Measurements from ENCODE around the gene DYNLL2. TPM values are rescaled to one million over a fixed set of nuclear protein-coding genes. Genes with fewer than 3 reads are reported as not detected.

DYNLL2 gene
- total RNA-seq, 4 donors from 2014 or later, result 12.3 to 26.2 (median 22.7) TPM

DNA sequence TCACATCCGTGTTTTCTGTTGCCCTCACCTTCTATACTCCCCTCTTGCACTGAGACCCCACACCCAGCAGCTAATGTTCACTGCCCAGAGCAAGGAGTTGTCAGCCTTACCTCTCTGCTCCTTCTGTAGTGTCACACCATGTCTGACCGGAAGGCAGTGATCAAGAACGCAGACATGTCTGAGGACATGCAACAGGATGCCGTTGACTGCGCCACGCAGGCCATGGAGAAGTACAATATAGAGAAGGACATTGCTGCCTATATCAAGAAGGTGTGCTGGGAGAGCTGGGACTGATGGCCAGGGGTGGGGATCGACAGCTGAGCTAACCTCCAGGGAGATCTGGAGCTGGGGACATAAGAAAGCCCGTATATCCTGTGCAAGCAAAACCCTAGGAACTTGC lies 3.7 kb downstream of the DYNLL2 start:
- intact Hi-C loops (cut with DNase I; ENCODE audit: low total_unique reads), result loop anchor here (10.0 kb wide), 1 partner anchor 232 kb away; the partner anchor contains the start of gene MRPS23
- Histone ChIP-seq H3K36me3 (peaks cover 0 to 26% (median 9%) of the 10 kb centered on the region in 4 donors), H3K4me3 (no peak overlapping the region), H3K27ac (no peak overlapping the region), H3K27me3 (no peaks in the 10 kb centered on the region), H3K4me1 (peaks cover 25 to 42% (median 28%) of the 10 kb centered on the region in 4 donors), H3K9me3 (no peaks in the 10 kb centered on the region)
- no peak for TF ChIP-seq POLR2A (IDR thresholded peaks at IDR 0.05)
- TF ChIP-seq POLR2AphosphoS5 (IDR thresholded peaks at IDR 0.05), result no peak
- DNase-seq, result no peak
- in situ Hi-C loops (cut with MboI; ENCODE audit: low pct_ligation_motif_present in 1 of 4, low pct_unique_long_range_greater_than_20kb in 1 of 4, low sequenced_read_pairs in 3 of 4), result loop anchor here in 1 of 4 donors (25.0 kb wide), 2 partner anchors 100 to 225 kb away; partner anchors contain the start of genes MRPS23 and VEZF1
- 39 to 66% methylated on average over 4 to 8 of the region's 8 CpGs for WGBS, 2 donors (ENCODE audit: low coverage in 1 of 2)

DNA sequence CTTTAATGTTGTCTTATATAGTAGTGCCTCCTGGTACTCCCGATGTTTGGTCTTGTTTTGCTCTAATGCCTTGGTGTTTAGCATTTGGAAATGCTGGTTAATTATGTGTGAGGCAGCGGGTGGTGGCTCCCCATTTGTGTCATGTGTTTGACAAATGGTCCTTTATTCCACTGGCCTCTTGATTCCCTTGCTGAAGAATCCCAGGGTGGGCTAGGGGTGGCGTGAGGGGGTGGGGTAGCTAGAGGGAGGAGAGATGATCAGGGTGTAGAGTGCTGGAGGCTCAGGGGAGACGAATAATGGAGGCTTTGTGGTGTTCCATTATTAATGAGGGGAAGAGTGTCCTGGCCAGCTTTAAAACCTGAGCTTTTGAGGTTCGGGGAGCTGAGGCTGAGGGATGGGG lies 5.4 kb downstream of the DYNLL2 start:
- H3K36me3 ChIP-seq, result peaks cover 0 to 35% (median 13%) of the 10 kb centered on the region in 4 donors
- in situ Hi-C loops (cut with MboI; ENCODE audit: low pct_ligation_motif_present in 1 of 4, low pct_unique_long_range_greater_than_20kb in 1 of 4, low sequenced_read_pairs in 3 of 4) (loop anchor here in 1 of 4 donors (25.0 kb wide), 2 partner anchors 101 to 226 kb away; partner anchors contain the start of genes MRPS23 and VEZF1), intact Hi-C loops (cut with DNase I; ENCODE audit: low total_unique reads) (loop anchor here (10.0 kb wide), 1 partner anchor 234 kb away; the partner anchor contains the start of gene MRPS23)
- peaks cover 22 to 38% (median 26%) of the 10 kb centered on the region in 4 donors for H3K4me1 ChIP-seq
- TF ChIP-seq, protein P1, sequence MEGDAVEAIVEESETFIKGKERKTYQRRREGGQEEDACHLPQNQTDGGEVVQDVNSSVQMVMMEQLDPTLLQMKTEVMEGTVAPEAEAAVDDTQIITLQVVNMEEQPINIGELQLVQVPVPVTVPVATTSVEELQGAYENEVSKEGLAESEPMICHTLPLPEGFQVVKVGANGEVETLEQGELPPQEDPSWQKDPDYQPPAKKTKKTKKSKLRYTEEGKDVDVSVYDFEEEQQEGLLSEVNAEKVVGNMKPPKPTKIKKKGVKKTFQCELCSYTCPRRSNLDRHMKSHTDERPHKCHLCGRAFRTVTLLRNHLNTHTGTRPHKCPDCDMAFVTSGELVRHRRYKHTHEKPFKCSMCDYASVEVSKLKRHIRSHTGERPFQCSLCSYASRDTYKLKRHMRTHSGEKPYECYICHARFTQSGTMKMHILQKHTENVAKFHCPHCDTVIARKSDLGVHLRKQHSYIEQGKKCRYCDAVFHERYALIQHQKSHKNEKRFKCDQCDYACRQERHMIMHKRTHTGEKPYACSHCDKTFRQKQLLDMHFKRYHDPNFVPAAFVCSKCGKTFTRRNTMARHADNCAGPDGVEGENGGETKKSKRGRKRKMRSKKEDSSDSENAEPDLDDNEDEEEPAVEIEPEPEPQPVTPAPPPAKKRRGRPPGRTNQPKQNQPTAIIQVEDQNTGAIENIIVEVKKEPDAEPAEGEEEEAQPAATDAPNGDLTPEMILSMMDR (IDR thresholded peaks at IDR 0.05), result no peak
- TF ChIP-seq EP300 (IDR thresholded peaks at IDR 0.05; ENCODE audit: low read depth), result no peak
- no peak for TF ChIP-seq POLR2A (IDR thresholded peaks at IDR 0.05)
- TF ChIP-seq POLR2AphosphoS5 (IDR thresholded peaks at IDR 0.05), result no peak
- no peak overlapping the region for H3K4me3 ChIP-seq
- DNase-seq, result no peak
- no peaks in the 10 kb centered on the region for H3K27me3 ChIP-seq
- H3K27ac ChIP-seq, result no peak overlapping the region
- 74% methylated on average over 5 of the region's 5 CpGs; no CpG with 5 or more reads in 1 of the 2 donors for WGBS, 2 donors (ENCODE audit: low coverage in 1 of 2)
- no peaks in the 10 kb centered on the region for H3K9me3 ChIP-seq

DNA sequence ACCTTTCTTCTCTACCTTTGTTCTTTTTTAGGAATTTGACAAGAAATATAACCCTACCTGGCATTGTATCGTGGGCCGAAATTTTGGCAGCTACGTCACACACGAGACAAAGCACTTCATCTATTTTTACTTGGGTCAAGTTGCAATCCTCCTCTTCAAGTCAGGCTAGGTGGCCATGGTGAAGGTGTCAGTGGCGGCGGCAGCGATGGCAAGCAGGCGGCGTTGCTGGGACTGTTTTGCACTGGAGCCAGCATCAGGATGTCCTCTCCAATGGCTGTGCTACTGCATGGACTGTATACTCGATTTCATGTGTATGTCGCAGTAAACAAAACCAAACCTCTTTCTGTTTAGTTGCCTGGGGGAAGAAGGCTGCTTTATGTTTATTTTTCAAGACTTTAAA lies 5.9 kb downstream of the DYNLL2 start:
- Histone ChIP-seq H3K27ac (no peak overlapping the region), H3K27me3 (no peaks in the 10 kb centered on the region), H3K36me3 (peaks cover 0 to 35% (median 13%) of the 10 kb centered on the region in 4 donors), H3K4me3 (no peak overlapping the region), H3K4me1 (peaks cover 22 to 38% (median 26%) of the 10 kb centered on the region in 4 donors), H3K9me3 (no peaks in the 10 kb centered on the region)
- no peak for DNase-seq
- TF ChIP-seq POLR2A (IDR thresholded peaks at IDR 0.05), result no peak
- TF ChIP-seq EP300 (IDR thresholded peaks at IDR 0.05; ENCODE audit: low read depth), result no peak
- no peak for TF ChIP-seq POLR2AphosphoS5 (IDR thresholded peaks at IDR 0.05)
- TF ChIP-seq, protein P1 (IDR thresholded peaks at IDR 0.05), result no peak
- 84 to 86% methylated on average over 7 to 11 of the region's 11 CpGs for WGBS, 2 donors (ENCODE audit: low coverage in 1 of 2)
- in situ Hi-C loops (cut with MboI; ENCODE audit: low pct_ligation_motif_present in 1 of 4, low pct_unique_long_range_greater_than_20kb in 1 of 4, low sequenced_read_pairs in 3 of 4), result loop anchor here in 1 of 4 donors (25.0 kb wide), 2 partner anchors 102 to 227 kb away; partner anchors contain the start of genes MRPS23 and VEZF1
- intact Hi-C loops (cut with DNase I; ENCODE audit: low total_unique reads), result loop anchor here (10.0 kb wide), 1 partner anchor 234 kb away; the partner anchor contains the start of gene MRPS23

DNA sequence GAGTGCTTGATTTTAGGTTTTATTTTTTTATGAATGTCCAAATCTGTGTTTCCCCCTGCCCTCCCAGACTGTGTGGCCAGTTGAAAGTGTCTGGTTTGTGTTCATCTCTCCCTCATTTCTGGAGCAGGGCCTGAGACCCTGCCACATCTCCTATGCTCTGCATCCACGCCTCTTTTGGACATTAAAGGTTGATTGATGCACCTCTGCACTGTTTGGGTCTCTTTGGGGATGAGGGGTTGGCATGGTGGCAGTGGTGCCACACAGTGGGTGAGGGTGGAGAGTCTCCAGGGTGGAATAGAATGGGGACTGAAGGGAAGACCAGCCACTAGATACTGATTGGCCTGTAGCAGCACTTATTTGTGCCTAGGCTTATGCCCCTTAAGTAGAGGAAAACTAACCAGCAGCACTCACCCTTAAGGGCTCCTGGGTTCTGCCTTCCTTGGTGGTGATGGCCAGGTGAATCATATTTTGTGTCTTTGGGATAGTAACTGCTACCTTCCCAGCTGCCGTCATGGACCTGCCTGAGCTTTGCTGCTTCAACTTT lies 7.9 kb downstream of the DYNLL2 start:
- no peak for TF ChIP-seq POLR2A (IDR thresholded peaks at IDR 0.05)
- no peak for TF ChIP-seq POLR2AphosphoS5 (IDR thresholded peaks at IDR 0.05)
- TF ChIP-seq, protein P1 (IDR thresholded peaks at IDR 0.05), result no peak
- no peak for TF ChIP-seq EP300 (IDR thresholded peaks at IDR 0.05; ENCODE audit: low read depth)
- no peaks in the 10 kb centered on the region for H3K27me3 ChIP-seq
- H3K9me3 ChIP-seq, result no peaks in the 10 kb centered on the region
- H3K27ac ChIP-seq, result no peak overlapping the region
- peaks cover 0 to 38% (median 13%) of the 10 kb centered on the region in 4 donors for H3K36me3 ChIP-seq
- no peak for DNase-seq
- in situ Hi-C loops (cut with MboI; ENCODE audit: low pct_ligation_motif_present in 1 of 4, low pct_unique_long_range_greater_than_20kb in 1 of 4, low sequenced_read_pairs in 3 of 4), result loop anchor here in 1 of 4 donors (25.0 kb wide), 2 partner anchors 104 to 229 kb away; partner anchors contain the start of genes MRPS23 and VEZF1
- no peak overlapping the region for H3K4me3 ChIP-seq
- 87 to 100% methylated on average over 1 to 2 of the region's 2 CpGs for WGBS, 2 donors (ENCODE audit: low coverage in 1 of 2)
- intact Hi-C loops (cut with DNase I; ENCODE audit: low total_unique reads), result no loop called here
- H3K4me1 ChIP-seq, result peaks cover 5 to 21% (median 13%) of the 10 kb centered on the region in 4 donors
